K562 (cell line): ENCODE data around the gene TMEM150A. TPM values are rescaled to one million over a fixed set of nuclear protein-coding genes. Genes with fewer than 3 reads are reported as not detected.
A peak's percentile ranks its signal among the peaks of the same experiment; 100 is the strongest.

Source experiments
- ETV5 ChIP-seq: sonication (generic); formaldehyde crosslinking; IDR thresholded peaks from 2 replicates; pipeline ENCODE4 v1.4.0; 2020; ENCODE audit warnings: low read depth, mild to moderate bottlenecking, missing genetic modification reagents
- HINFP ChIP-seq: fragments of 450-650 bp; conservative IDR thresholded peaks from 2 replicates; pipeline ENCODE4 v1.6.1; 2016; ENCODE audit warnings: missing genetic modification characterization, low read depth, mild to moderate bottlenecking, control low read depth, missing compliant biosample characterization
- MBD2 ChIP-seq: sonication (generic); IDR thresholded peaks from 2 replicates; pipeline ENCODE4 v1.6.1; 2016; ENCODE audit warnings: low read depth, borderline replicate concordance
- MLLT1 ChIP-seq, 2 experiments: fragments of 450-650 bp; IDR thresholded peaks; 2 replicates each; pipeline ENCODE4 v1.6.1; 2016
- NFATC3 ChIP-seq: fragments of 450-650 bp; IDR thresholded peaks from 2 replicates; pipeline ENCODE4 v1.6.1; 2017; ENCODE audit warnings: mild to moderate bottlenecking
- SMARCE1 ChIP-seq: fragments of 450-650 bp; IDR thresholded peaks from 2 replicates; pipeline ENCODE4 v1.7.1; 2016; ENCODE audit warnings: mild to moderate bottlenecking
- SPI1 ChIP-seq: IDR thresholded peaks from 2 replicates; pipeline ENCODE4 v1.6.1; 2011; ENCODE audit warnings: low read depth, low read length, control low read depth, borderline replicate concordance
- TRIM25 ChIP-seq: fragments of 450-650 bp; IDR thresholded peaks from 2 replicates; pipeline ENCODE4 v1.7.0; 2016; ENCODE audit warnings: borderline replicate concordance
- ZNF318 ChIP-seq, 2 experiments: fragments of 450-650 bp; IDR thresholded peaks; 2 replicates each; pipeline ENCODE4 v1.6.1; 2016; ENCODE audit warnings: mild to moderate bottlenecking in 2 of 2, borderline replicate concordance in 1 of 2, low read depth in 1 of 2, moderate library complexity in 1 of 2
- ZNF740 ChIP-seq, 3 experiments: fragments of 200-800 bp in 1 of 3; sonication (Bioruptor generic) in 1 of 3; sonication (generic) in 1 of 3; formaldehyde crosslinking in 1 of 3; IDR thresholded peaks; 2 replicates each; pipeline versions ENCODE4 v1.6.1 to v1.8.0; 2016 to 2022; ENCODE audit warnings: mild to moderate bottlenecking in 2 of 3, missing compliant biosample characterization in 2 of 3, missing genetic modification characterization in 2 of 3, missing genetic modification reagents in 1 of 3
- polyA plus RNA-seq, 8 experiments: library from polyadenylated mRNA; depleted of rRNA in 4 of 8; stranded (reverse) in 5 of 8; unstranded in 3 of 8; fragments of >200 nt; fragmentation: Nextera tagmentation in 2 of 8; fragmentation: Illumina TruSeq in 1 of 8; extraction: Ambion mirVana in 2 of 8; extraction: Trizol in 1 of 8; gene quantifications; 2 replicates each; pipeline versions ENCODE4 v1.2.1 to v1.2.3, GENCODE V29; 2011 to 2014; ENCODE audit warnings: inconsistent platforms in 1 of 8, missing spikeins in 1 of 8
- total RNA-seq, 7 experiments: library from RNA; depleted of rRNA in 6 of 7; stranded (reverse); fragments of >200 nt in 6 of 7; fragmentation: Illumina TruSeq in 2 of 7; extraction: Trizol in 2 of 7; gene quantifications; 2 replicates each; pipeline versions ENCODE4 v1.2.1 to v1.2.3, GENCODE V29; 2011 to 2021; ENCODE audit warnings: low replicate concordance in 1 of 7

TMEM150A gene
- total and polyA plus RNA-seq, 9 of the 15 experiments (the other 6 are each of a cell fraction or from before 2014, with no cell fraction given): 3.9 to 17.1 (median 8.4) TPM

- TF ChIP-seq MLLT1 (IDR thresholded peaks at IDR 0.05) (no peak), ZNF318 (IDR thresholded peaks at IDR 0.05; ENCODE audit: borderline replicate concordance in 1 of 2, low read depth in 1 of 2) (peak in 1 of 2 experiments; percentile 71; a peak in 2 of 4 replicates), ETV5 (CRISPR knock-in tag) (peak; percentile 74), SMARCE1 (peak; percentile 95), MBD2 (0 out of 2 replicates have a peak, but pooled peaks have one; percentile 38), HINFP (0 out of 2 replicates have a peak, but pooled peaks have one; percentile 30), ZNF740 (CRISPR knock-in tag; IDR thresholded peaks at IDR 0.05) (no peak), ZNF740 (tag; IDR thresholded peaks at IDR 0.05) (no peak), SPI1 (peak; percentile 99), TRIM25 (no peak), NFATC3 (no peak)
Observed at GRCh38 chr2:85584857-85585780, 17.4 kb downstream of the TMEM150A start (continued).
